ENCODE results near the gene ZNF710.

- TF ChIP-seq EZH2 (IDR thresholded peaks at IDR 0.05; ENCODE audit: borderline replicate concordance, low read depth, low read length), result no peak
- TF ChIP-seq SRF (CRISPR knock-in tag; IDR thresholded peaks at IDR 0.05), result no peak
- TF ChIP-seq GTF2F1 (IDR thresholded peaks at IDR 0.05; ENCODE audit: low read depth, low read length), result no peak
- no peak for TF ChIP-seq CTCF (IDR thresholded peaks at IDR 0.05 in 2 of 3, conservative IDR thresholded peaks at IDR 0.05 in 1 of 3; ENCODE audit: insufficient read depth in 2 of 3, low read depth in 1 of 3, low read length in 3 of 3)
Measured at GRCh38 chr15:90058775-90059174, 57.7 kb downstream of the ZNF710 start.

Measured in K562 (cell line).